GM19035 (cell line): ENCODE data around the gene PSMD2.

Experiments
- ATAC-seq: cut with Tn5 transposase; IDR thresholded peaks from one replicate; pipeline ENCODE4 v1.9.1; 2021; ENCODE audit not compliant: unreplicated experiment

The PSMD2 gene

DNA sequence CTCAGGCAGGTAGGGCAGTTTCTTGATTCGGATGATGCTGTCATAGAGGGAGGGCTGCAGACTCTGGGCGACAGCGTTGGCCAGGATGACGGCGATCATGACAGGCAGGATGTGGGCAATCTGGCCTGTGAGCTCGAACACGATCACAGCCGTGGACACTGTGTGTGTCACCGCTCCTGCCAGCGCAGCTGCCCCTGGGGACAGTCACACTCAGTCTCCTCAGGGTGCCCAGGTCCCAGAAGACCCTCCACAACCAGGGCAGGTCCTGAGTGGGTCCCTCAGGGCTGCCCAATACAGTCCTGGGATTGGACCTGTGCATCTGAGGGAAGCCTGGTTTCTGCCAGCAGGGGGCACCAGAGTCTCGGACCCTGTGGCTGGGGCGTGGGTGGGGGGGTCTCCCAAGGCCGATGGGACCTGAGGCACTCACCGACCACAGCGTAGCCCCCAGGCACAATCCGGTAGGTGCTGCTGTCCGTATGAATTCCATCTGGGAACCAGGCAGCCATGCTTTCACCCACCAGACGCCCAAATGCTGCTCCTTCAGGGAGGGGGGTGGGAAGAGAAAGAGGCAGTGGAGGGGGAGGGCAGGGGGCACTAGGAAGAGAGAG is 55.2 kb downstream of the PSMD2 start:
- ATAC-seq: no peak

GRCh38 chr3:184354754-184355153 is 55.7 kb downstream of the PSMD2 start:
- ATAC-seq: no peak

- no peak for ATAC-seq
These were observed 56.4 kb downstream of the PSMD2 start for GRCh38 chr3:184355261-184356040.

GRCh38 chr3:184357248-184358123 is 58.4 kb downstream of the PSMD2 start:
- no peak for ATAC-seq

DNA sequence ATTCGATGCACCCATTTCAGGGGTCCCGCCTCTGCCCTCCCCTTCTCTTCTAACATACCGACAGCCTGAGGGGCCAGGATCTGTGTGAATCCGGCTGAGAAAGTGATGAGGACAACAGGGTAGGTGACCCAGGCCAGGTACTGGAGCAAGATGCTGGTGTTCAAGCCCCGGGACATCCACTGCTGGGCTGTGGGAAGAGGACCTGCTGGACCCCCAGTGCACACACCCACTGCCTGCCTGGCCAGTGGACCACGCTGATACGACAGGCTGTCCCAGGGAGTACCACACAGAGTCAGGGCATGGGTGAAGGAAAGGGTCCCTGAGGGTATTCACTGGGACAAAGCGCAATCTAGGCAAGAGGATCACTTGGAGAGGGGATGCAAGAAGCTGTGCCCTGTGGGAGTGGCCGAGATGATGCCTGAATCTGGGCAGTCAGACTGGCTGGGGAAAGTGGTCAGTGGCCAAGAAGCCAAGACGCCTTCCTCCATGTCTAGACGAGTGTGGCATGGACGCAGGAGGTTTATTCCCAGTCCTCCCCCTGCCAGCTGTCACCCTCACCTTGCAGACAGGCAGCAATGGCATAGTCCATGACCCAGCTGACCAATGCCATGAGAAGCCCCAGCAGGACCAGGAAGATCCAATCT is 59.2 kb downstream of the PSMD2 start:
- no peak for ATAC-seq
